Measurements from ENCODE around the gene RNF128.

- no peak for TF ChIP-seq MYNN (tag by site-specific recombination; IDR thresholded peaks at IDR 0.05; ENCODE audit: borderline replicate concordance)
- TF ChIP-seq CTCF (tag by site-specific recombination; IDR thresholded peaks at IDR 0.05) = no peak
- TF ChIP-seq RBAK (tag by site-specific recombination; IDR thresholded peaks at IDR 0.05) = no peak
- no peak for TF ChIP-seq ZNF48 (tag by site-specific recombination; IDR thresholded peaks at IDR 0.05)
These were observed 23.9 kb upstream of the RNF128 start for GRCh38 chrX:106702636-106703035.

Measured in HEK293 (cell line).